Measurements from ENCODE around the gene EXOC3L1.

Gene EXOC3L1

DNA sequence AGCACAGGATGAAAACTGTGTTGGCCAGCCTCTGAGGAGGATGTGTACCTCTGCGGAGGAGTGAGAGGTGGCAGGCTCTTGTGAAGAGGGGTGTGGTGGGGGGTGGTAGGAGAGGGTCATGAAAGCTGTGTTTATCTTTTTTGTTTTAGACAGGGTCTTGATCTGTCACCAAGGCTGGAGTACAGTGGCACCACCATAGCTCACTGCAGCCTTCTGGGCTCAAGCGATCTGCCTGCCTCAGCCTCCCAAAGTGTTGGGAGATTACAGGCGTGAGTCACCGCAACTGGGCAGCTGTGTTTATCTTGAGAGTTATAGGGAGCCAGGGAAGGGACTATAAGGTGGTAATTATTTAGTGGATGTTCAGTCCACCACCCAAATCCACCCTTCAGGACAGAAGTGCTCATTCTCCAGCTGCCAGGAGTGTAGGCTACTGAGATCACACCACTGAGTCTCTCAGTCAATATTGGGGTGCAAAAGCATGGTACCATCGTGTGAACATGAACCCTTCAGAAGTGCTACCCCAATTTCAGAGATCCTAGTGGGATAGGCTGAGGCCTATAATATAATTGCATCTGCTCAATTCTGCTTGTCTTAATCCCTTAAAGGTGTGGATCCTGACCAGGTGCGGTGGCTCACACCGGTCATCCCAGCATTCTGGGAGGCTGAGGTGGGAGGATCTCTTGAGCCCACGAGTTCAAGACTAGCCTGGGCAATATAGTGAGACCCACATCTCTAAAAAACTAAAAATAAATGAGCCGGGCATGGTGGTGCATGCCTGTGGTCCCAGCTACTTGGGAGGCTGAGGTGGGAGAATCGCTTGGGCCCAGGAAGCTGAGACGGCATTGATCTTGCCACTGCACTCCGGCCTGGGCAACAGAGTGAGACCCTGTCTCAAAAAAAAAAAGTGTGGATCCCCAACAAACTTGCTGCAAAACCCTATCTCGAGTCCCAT lies 788 bp upstream of the EXOC3L1 start:
- H3K4me3 ChIP-seq: no peak overlapping the region
- no peaks in the 10 kb centered on the region for H3K27me3 ChIP-seq
- TF ChIP-seq, protein P1, sequence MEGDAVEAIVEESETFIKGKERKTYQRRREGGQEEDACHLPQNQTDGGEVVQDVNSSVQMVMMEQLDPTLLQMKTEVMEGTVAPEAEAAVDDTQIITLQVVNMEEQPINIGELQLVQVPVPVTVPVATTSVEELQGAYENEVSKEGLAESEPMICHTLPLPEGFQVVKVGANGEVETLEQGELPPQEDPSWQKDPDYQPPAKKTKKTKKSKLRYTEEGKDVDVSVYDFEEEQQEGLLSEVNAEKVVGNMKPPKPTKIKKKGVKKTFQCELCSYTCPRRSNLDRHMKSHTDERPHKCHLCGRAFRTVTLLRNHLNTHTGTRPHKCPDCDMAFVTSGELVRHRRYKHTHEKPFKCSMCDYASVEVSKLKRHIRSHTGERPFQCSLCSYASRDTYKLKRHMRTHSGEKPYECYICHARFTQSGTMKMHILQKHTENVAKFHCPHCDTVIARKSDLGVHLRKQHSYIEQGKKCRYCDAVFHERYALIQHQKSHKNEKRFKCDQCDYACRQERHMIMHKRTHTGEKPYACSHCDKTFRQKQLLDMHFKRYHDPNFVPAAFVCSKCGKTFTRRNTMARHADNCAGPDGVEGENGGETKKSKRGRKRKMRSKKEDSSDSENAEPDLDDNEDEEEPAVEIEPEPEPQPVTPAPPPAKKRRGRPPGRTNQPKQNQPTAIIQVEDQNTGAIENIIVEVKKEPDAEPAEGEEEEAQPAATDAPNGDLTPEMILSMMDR (IDR thresholded peaks at IDR 0.05): no peak
- intact Hi-C loops (cut with DNase I; ENCODE audit: low total_unique reads): no loop called here
- peaks cover 14 to 28% (median 22%) of the 10 kb centered on the region in 3 donors for H3K36me3 ChIP-seq
- no peak for DNase-seq
- H3K9me3 ChIP-seq: no peaks in the 10 kb centered on the region
- H3K4me1 ChIP-seq: peaks cover 12 to 32% (median 23%) of the 10 kb centered on the region in 4 donors
- H3K27ac ChIP-seq: no peak overlapping the region

DNA sequence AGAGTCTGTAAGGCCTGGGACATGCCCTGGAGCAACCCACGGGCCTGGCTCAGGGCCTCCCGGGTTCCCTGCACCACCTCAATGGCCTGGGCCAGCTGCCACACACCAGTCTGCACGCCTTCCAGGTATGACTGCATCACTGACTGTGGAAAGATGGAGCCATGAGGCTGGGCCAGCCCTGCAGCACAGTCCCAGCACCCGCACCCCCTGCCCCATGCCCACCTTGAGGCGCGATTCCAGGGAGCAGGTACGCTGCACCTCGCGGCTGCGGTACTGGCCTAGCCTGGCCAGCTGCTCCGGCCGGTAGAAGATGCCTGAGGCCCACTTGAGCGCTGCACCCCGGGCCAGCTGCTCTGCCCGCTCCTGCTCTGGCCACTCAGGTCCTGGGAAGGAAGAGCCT lies 1.1 kb downstream of the EXOC3L1 start:
- intact Hi-C loops (cut with DNase I; ENCODE audit: low total_unique reads): loop anchor here (10.0 kb wide), 2 partner anchors 164 to 214 kb away; partner anchors contain the start of gene CBFB
- H3K4me3 ChIP-seq: no peak overlapping the region
- H3K36me3 ChIP-seq: peaks cover 0 to 9% (median 3%) of the 10 kb centered on the region in 3 donors
- DNase-seq: no peak
- H3K9me3 ChIP-seq: no peaks in the 10 kb centered on the region
- no peaks in the 10 kb centered on the region for H3K27me3 ChIP-seq
- peaks cover 12 to 41% (median 39%) of the 10 kb centered on the region in 4 donors for H3K4me1 ChIP-seq
- TF ChIP-seq, protein P1 (IDR thresholded peaks at IDR 0.05): no peak
- no peak overlapping the region for H3K27ac ChIP-seq

DNA sequence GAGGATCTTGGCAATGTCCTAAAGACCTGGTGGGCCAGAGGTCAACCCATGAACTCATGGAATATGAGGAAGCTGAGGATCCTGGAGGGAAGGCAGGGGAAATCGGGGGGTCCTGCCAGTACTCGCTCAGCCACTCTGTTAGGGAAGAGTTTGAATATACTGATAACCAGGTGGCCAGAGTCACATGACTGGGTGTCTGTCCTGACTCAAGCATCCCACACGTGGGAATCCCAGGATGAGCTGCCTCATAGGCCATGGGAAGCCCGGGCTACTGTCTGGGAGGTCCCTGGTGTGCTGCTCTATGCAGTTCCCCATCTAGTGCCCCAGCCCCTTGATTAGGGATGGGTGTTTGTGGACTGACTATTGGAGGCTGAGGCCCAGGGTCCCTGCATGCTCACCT lies 1.6 kb downstream of the EXOC3L1 start:
- Histone ChIP-seq H3K27ac (no peak overlapping the region), H3K9me3 (no peaks in the 10 kb centered on the region), H3K36me3 (peaks cover 0 to 4% (median 0%) of the 10 kb centered on the region in 3 donors), H3K27me3 (no peaks in the 10 kb centered on the region), H3K4me3 (no peak overlapping the region), H3K4me1 (peaks cover 10 to 38% (median 35%) of the 10 kb centered on the region in 4 donors)
- intact Hi-C loops (cut with DNase I; ENCODE audit: low total_unique reads): loop anchor here (10.0 kb wide), 2 partner anchors 164 to 214 kb away; partner anchors contain the start of gene CBFB
- DNase-seq: no peak
- TF ChIP-seq, protein P1 (IDR thresholded peaks at IDR 0.05): no peak

DNA sequence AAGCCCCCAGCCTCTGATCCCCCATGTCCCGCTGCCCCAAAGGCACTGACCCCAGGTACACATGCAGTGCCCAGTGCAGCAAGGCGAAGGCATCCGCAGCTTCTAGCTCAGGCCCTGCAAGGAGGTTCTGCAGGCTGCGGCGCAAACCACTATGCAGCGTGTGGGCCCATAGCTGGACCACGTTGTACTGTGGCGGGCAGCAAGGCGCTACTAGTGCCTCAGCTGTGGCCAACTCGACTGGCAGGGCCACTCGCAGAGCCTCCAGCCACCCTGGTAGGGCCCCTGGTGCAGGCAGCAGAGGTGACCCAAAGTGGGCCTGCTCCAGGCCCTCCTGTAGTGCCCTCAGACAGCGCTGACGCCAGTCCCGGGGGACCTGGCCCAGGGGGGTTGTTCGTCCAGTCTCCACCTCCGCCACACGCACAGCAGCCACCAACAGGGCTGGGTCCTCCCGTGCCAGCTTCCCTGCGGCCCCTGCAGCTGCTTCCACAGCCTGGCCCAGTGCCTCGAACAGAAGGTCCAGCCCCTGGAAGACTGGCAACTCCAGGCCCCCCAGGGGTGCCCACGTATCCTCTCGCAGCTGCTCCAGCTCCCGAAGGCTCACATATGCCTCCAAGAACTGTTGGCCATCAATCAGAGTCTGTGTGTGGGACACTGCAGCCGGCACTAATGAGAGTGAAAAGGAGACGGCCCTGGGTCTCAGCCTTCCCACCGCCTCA lies 2.6 kb downstream of the EXOC3L1 start:
- intact Hi-C loops (cut with DNase I; ENCODE audit: low total_unique reads): loop anchor here (10.0 kb wide), 2 partner anchors 163 to 213 kb away; partner anchors contain the start of gene CBFB
- no peak overlapping the region for H3K27ac ChIP-seq
- TF ChIP-seq, protein P1 (IDR thresholded peaks at IDR 0.05): no peak
- no peaks in the 10 kb centered on the region for H3K9me3 ChIP-seq
- H3K36me3 ChIP-seq: no peaks in the 10 kb centered on the region
- H3K27me3 ChIP-seq: no peaks in the 10 kb centered on the region
- no peak for DNase-seq
- H3K4me3 ChIP-seq: no peak overlapping the region
- peaks cover 0 to 34% (median 31%) of the 10 kb centered on the region in 4 donors for H3K4me1 ChIP-seq

DNA sequence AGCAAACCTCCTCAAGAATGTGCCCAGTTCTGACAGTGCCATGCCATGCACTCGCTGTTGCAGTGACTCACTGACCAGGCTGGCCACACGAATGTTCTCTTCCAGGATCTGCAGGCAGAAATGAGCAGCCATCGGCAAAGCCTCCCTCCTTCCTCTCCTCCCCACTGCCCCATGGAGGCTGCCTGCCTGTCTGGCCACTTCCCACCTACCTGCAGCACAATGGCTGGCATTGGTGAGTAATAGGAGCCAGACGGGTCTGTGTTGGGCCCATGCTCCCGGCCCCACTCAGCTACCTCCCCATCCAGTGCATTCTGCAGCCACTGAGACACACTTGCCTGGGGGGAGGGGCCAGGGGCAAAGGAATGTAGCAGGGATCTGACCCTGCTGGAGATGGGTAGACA lies 3.4 kb downstream of the EXOC3L1 start:
- TF ChIP-seq, protein P1 (IDR thresholded peaks at IDR 0.05): no peak
- H3K9me3 ChIP-seq: no peaks in the 10 kb centered on the region
- no peak overlapping the region for H3K27ac ChIP-seq
- no peak overlapping the region for H3K4me3 ChIP-seq
- H3K36me3 ChIP-seq: no peaks in the 10 kb centered on the region
- H3K4me1 ChIP-seq: peaks cover 0 to 32% (median 29%) of the 10 kb centered on the region in 4 donors
- no peak for DNase-seq
- intact Hi-C loops (cut with DNase I; ENCODE audit: low total_unique reads): loop anchor here (10.0 kb wide), 2 partner anchors 162 to 212 kb away; partner anchors contain the start of gene CBFB
- no peaks in the 10 kb centered on the region for H3K27me3 ChIP-seq

Measured in tibial artery (tissue), 4 donors.